GM23338 (cell line): Measurements from ENCODE around the gene EDEM3. TPM values are rescaled to one million over a fixed set of nuclear protein-coding genes. Genes with fewer than 3 reads are reported as not detected.

Experiments
- ATAC-seq: fragments of 200-7000 bp; cut with Tn5 transposase; 3 replicates; pipeline ENCODE4 v1.9.1; 2020
- DNase-seq: peaks from one replicate; pipeline ENCODE4 v3.0.0-alpha.2; 2015; ENCODE audit warnings: low spot score
- H2AFZ ChIP-seq: fragments of 200-600 bp; sonication (generic); 2 replicates; pipeline ENCODE4 v1.8.0; 2016; ENCODE audit warnings: antibody characterized with exemption, mild to moderate bottlenecking, moderate library complexity
- H3F3A ChIP-seq: fragments of 200-600 bp; sonication (generic); replicated peaks from 2 replicates; pipeline ENCODE4 v1.8.0; 2017; ENCODE audit warnings: antibody characterized with exemption, mixed run types, low read depth
- H3K27ac ChIP-seq: fragments of 200-600 bp; sonication (generic); 2 replicates; pipeline ENCODE4 v1.6.1; 2016; ENCODE audit warnings: low read depth
- H3K27me3 ChIP-seq: fragments of 200-600 bp; sonication (generic); 2 replicates; pipeline ENCODE4 v1.8.0; 2016; ENCODE audit warnings: mild to moderate bottlenecking, mixed run types, moderate library complexity; ENCODE audit not compliant: insufficient read depth
- H3K36me3 ChIP-seq: fragments of 200-600 bp; sonication (generic); 2 replicates; pipeline ENCODE4 v1.8.0; 2016; ENCODE audit warnings: mild to moderate bottlenecking; ENCODE audit not compliant: insufficient read depth
- H3K4me1 ChIP-seq: fragments of 200-600 bp; sonication (generic); 2 replicates; pipeline ENCODE4 v1.8.0; 2016; ENCODE audit warnings: mild to moderate bottlenecking, moderate library complexity; ENCODE audit not compliant: insufficient read depth
- H3K4me2 ChIP-seq: fragments of 200-600 bp; sonication (generic); 2 replicates; pipeline ENCODE4 v1.7.1; 2017; ENCODE audit warnings: mixed run types
- H3K4me3 ChIP-seq: fragments of 200-600 bp; sonication (generic); 2 replicates; pipeline ENCODE4 v1.6.1; 2016; ENCODE audit warnings: mixed run types
- H3K79me2 ChIP-seq: fragments of 200-600 bp; sonication (generic); replicated peaks from 2 replicates; pipeline ENCODE4 v1.8.0; 2017; ENCODE audit warnings: mild to moderate bottlenecking; ENCODE audit not compliant: insufficient read depth
- H3K9me2 ChIP-seq: fragments of 200-600 bp; sonication (generic); 2 replicates; pipeline ENCODE4 v1.8.0; 2017; ENCODE audit not compliant: insufficient read depth
- H4K20me1 ChIP-seq: fragments of 200-600 bp; sonication (generic); replicated peaks from 2 replicates; pipeline ENCODE4 v1.8.0; 2017; ENCODE audit warnings: mild to moderate bottlenecking; ENCODE audit not compliant: insufficient read depth
- H3K27ac Mint-ChIP-seq: 2 replicates; pipeline ENCODE4 v1.8.0; 2020; ENCODE audit warnings: inconsistent platforms, mild to moderate bottlenecking, moderate library complexity, mixed read lengths
- H3K27me3 Mint-ChIP-seq: 3 replicates; pipeline ENCODE4 v1.8.0; 2022; ENCODE audit warnings: low read depth, mild to moderate bottlenecking, moderate library complexity, mixed read lengths, inconsistent platforms; ENCODE audit not compliant: insufficient read depth, poor library complexity
- H3K36me3 Mint-ChIP-seq: 3 replicates; pipeline ENCODE4 v1.8.0; 2021; ENCODE audit warnings: low read depth, mild to moderate bottlenecking, inconsistent platforms, moderate library complexity, mixed read lengths
- H3K4me1 Mint-ChIP-seq: 3 replicates; pipeline ENCODE4 v1.8.0; 2020; ENCODE audit warnings: mild to moderate bottlenecking, inconsistent platforms, mixed read lengths
- H3K4me3 Mint-ChIP-seq: 3 replicates; pipeline ENCODE4 v1.8.0; 2021; ENCODE audit warnings: moderate library complexity, mild to moderate bottlenecking, inconsistent platforms, mixed read lengths
- H3K9me3 Mint-ChIP-seq: 3 replicates; pipeline ENCODE4 v1.8.0; 2020; ENCODE audit warnings: moderate library complexity, mild to moderate bottlenecking, inconsistent platforms, mixed read lengths
- CREB1 ChIP-seq: fragments of 250-450 bp; sonication (Bioruptor Pico); IDR thresholded peaks from 2 replicates; pipeline ENCODE4 v1.5.0; 2020; ENCODE audit warnings: low read depth, mild to moderate bottlenecking, moderate library complexity
- CTCF ChIP-seq, 2 experiments: fragments of 200-600 bp in 1 of 2; sonication (generic) in 1 of 2; conservative IDR thresholded peaks; 2 replicates each; pipeline versions ENCODE4 v1.5.1 to v1.6.1; 2016 to 2017; ENCODE audit warnings: antibody characterized with exemption in 2 of 2, low read depth in 2 of 2, mild to moderate bottlenecking in 2 of 2, moderate library complexity in 1 of 2
- ETS1 ChIP-seq: IDR thresholded peaks from 2 replicates; pipeline ENCODE4 v1.6.1; 2016; ENCODE audit warnings: antibody characterized with exemption
- EZH2 ChIP-seq: fragments of 200-600 bp; sonication (generic); IDR thresholded peaks from one replicate; pipeline ENCODE4 v1.8.0; 2017; ENCODE audit warnings: antibody characterized with exemption, mild to moderate bottlenecking, low read depth; ENCODE audit not compliant: unreplicated experiment
- EZH2phosphoT487 ChIP-seq: fragments of 200-600 bp; sonication (generic); IDR thresholded peaks from one replicate; pipeline ENCODE4 v1.8.1; 2018; ENCODE audit warnings: antibody characterized with exemption; ENCODE audit not compliant: unreplicated experiment
- JUNB ChIP-seq: IDR thresholded peaks from one replicate; pipeline ENCODE4 v1.6.1; 2016; ENCODE audit warnings: antibody characterized with exemption; ENCODE audit not compliant: unreplicated experiment
- NANOG ChIP-seq: IDR thresholded peaks from 2 replicates; pipeline ENCODE4 v1.6.1; 2016; ENCODE audit warnings: antibody characterized with exemption, borderline replicate concordance
- POLR2AphosphoS5 ChIP-seq: IDR thresholded peaks from 2 replicates; pipeline ENCODE4 v1.6.1; 2016; ENCODE audit warnings: antibody characterized with exemption, low read depth
- REST ChIP-seq: IDR thresholded peaks from one replicate; pipeline ENCODE4 v1.6.1; 2018; ENCODE audit warnings: antibody characterized with exemption; ENCODE audit not compliant: unreplicated experiment
- STAT1 ChIP-seq: IDR thresholded peaks from one replicate; pipeline ENCODE4 v1.6.1; 2016; ENCODE audit warnings: antibody characterized with exemption; ENCODE audit not compliant: unreplicated experiment
- ZNF114 ChIP-seq: fragments of 250-450 bp; sonication (Bioruptor Pico); IDR thresholded peaks from 2 replicates; pipeline ENCODE4 v1.5.0; 2020; ENCODE audit warnings: mild to moderate bottlenecking, moderate library complexity
- ZNF331 ChIP-seq: fragments of 250-450 bp; sonication (Bioruptor Pico); IDR thresholded peaks from 2 replicates; pipeline ENCODE4 v1.5.0; 2020; ENCODE audit warnings: low read depth, mild to moderate bottlenecking, moderate library complexity
- ZNF462 ChIP-seq: fragments of 250-450 bp; sonication (Bioruptor Pico); IDR thresholded peaks from 2 replicates; pipeline ENCODE4 v1.5.0; 2020; ENCODE audit warnings: mild to moderate bottlenecking, moderate library complexity
- polyA plus RNA-seq: library from polyadenylated mRNA; unstranded; fragments of >200 nt; fragmentation: Nextera tagmentation; extraction: Ambion mirVana; gene quantifications from 2 replicates; pipeline ENCODE4 v1.2.1, GENCODE V29; 2016
- total RNA-seq: library from RNA; depleted of rRNA; stranded (reverse); fragments of >200 nt; shearing (Covaris generic); gene quantifications from 2 replicates; pipeline ENCODE4 v1.2.3, GENCODE V29; 2014

The EDEM3 gene
- total and polyA plus RNA-seq, 2 experiments from 2014 or later = 4.8 to 11.5 TPM

GRCh38 chr1:184724843-184725242 lies 29.8 kb downstream of the EDEM3 start:
- Histone ChIP-seq H4K20me1 (no peaks in the 10 kb centered on the region), H3K36me3 (no peaks in the 10 kb centered on the region), H2AFZ (no peak overlapping the region), H3K4me2 (no peak overlapping the region), H3K27ac (no peak overlapping the region), H3F3A (no peaks in the 10 kb centered on the region), H3K4me3 (no peak overlapping the region), H3K4me1 (no peaks in the 10 kb centered on the region), H3K9me2 (no peaks in the 10 kb centered on the region), H3K79me2 (no peaks in the 10 kb centered on the region), H3K27me3 (no peaks in the 10 kb centered on the region)
- no peaks in the 10 kb centered on the region for H3K27me3 Mint-ChIP-seq
- H3K9me3 Mint-ChIP-seq = no peaks in the 10 kb centered on the region
- no peak for DNase-seq
- no peaks in the 10 kb centered on the region for H3K36me3 Mint-ChIP-seq
- no peak overlapping the region for H3K27ac Mint-ChIP-seq
- H3K4me3 Mint-ChIP-seq = no peak overlapping the region
- ATAC-seq = no peak
- H3K4me1 Mint-ChIP-seq = no peaks in the 10 kb centered on the region
- TF ChIP-seq CREB1 (CRISPR knock-in tag) (no peak), STAT1 (no peak), ZNF114 (CRISPR knock-in tag) (no peak), JUNB (no peak), EZH2 (no peak), NANOG (no peak), ZNF331 (no peak), CTCF (conservative IDR thresholded peaks at IDR 0.05; ENCODE audit: low read depth in 2 of 2) (no peak), POLR2AphosphoS5 (no peak), ZNF462 (CRISPR knock-in tag) (no peak), EZH2phosphoT487 (no peak), REST (no peak), ETS1 (no peak)
